Hepatocyte (in vitro differentiated cells): ENCODE results near the gene PLXDC1. TPM values are rescaled to one million over a fixed set of nuclear protein-coding genes. Genes with fewer than 3 reads are reported as not detected.

Experiments used
- DNase-seq: peaks from one replicate; pipeline ENCODE4 v3.0.0-alpha.2; 2016; ENCODE audit warnings: low spot score
- H2AFZ ChIP-seq: fragments of 200-600 bp; sonication (generic); 2 replicates; pipeline ENCODE4 v1.6.0; 2016; ENCODE audit warnings: antibody characterized with exemption, mild to moderate bottlenecking
- H3K27ac ChIP-seq: fragments of 200-600 bp; sonication (generic); 2 replicates; pipeline ENCODE4 v1.5.1; 2016; ENCODE audit warnings: mild to moderate bottlenecking
- H3K27me3 ChIP-seq: fragments of 200-600 bp; sonication (generic); 2 replicates; pipeline ENCODE4 v1.6.1; 2016
- H3K36me3 ChIP-seq: fragments of 200-600 bp; sonication (generic); replicated peaks from 2 replicates; pipeline ENCODE4 v1.5.1; 2016; ENCODE audit warnings: low read depth; ENCODE audit not compliant: insufficient read depth
- H3K4me1 ChIP-seq: fragments of 200-600 bp; sonication (generic); 2 replicates; pipeline ENCODE4 v1.5.1; 2016; ENCODE audit warnings: mild to moderate bottlenecking, moderate library complexity; ENCODE audit not compliant: insufficient read depth
- H3K4me2 ChIP-seq: fragments of 200-600 bp; sonication (generic); 2 replicates; pipeline ENCODE4 v1.6.0; 2016
- H3K4me3 ChIP-seq: fragments of 200-600 bp; sonication (generic); 2 replicates; pipeline ENCODE4 v1.5.1; 2016; ENCODE audit warnings: mild to moderate bottlenecking
- H3K79me2 ChIP-seq: fragments of 200-600 bp; sonication (generic); 2 replicates; pipeline ENCODE4 v1.6.0; 2017; ENCODE audit warnings: mild to moderate bottlenecking
- H3K9me2 ChIP-seq: fragments of 200-600 bp; sonication (generic); replicated peaks from 2 replicates; pipeline ENCODE4 v1.6.0; 2017; ENCODE audit warnings: mild to moderate bottlenecking; ENCODE audit not compliant: insufficient read depth
- H3K9me3 ChIP-seq: fragments of 200-600 bp; sonication (generic); 2 replicates; pipeline ENCODE4 v1.5.1; 2016; ENCODE audit warnings: low read depth, mild to moderate bottlenecking
- H4K20me1 ChIP-seq: fragments of 200-600 bp; sonication (generic); 2 replicates; pipeline ENCODE4 v1.6.0; 2016; ENCODE audit warnings: mild to moderate bottlenecking; ENCODE audit not compliant: insufficient read depth, poor library complexity, severe bottlenecking
- EZH2 ChIP-seq: fragments of 200-600 bp; sonication (generic); IDR thresholded peaks from 2 replicates; pipeline ENCODE4 v1.6.1; 2016; ENCODE audit warnings: antibody characterized with exemption, mild to moderate bottlenecking, borderline replicate concordance
- EZH2phosphoT487 ChIP-seq: fragments of 200-600 bp; sonication (generic); IDR thresholded peaks from one replicate; pipeline ENCODE4 v1.6.1; 2018; ENCODE audit warnings: antibody characterized with exemption, mild to moderate bottlenecking, low read depth, moderate library complexity; ENCODE audit not compliant: unreplicated experiment, severe bottlenecking
- WGBS: methylation state at CpG from one replicate; pipeline ENCODE4 v1.1.6; 2016; ENCODE audit warnings: low lambda C conversion rate; ENCODE audit errors: missing lambda C conversion rate; 5-methylcytosine and 5-hydroxymethylcytosine counted together
- polyA plus RNA-seq: library from polyadenylated mRNA; unstranded; fragments of >200 nt; fragmentation: Nextera tagmentation; extraction: Ambion mirVana; gene quantifications from 2 replicates; pipeline ENCODE4 v1.2.1, GENCODE V29; 2016
- total RNA-seq: library from RNA; depleted of rRNA; stranded (reverse); fragments of >200 nt; gene quantifications from 2 replicates; pipeline ENCODE4 v1.2.3, GENCODE V29; 2014
- TF ChIP-seq, protein P1 (sequence below): fragments of 200-600 bp; sonication (generic); IDR thresholded peaks from 2 replicates; pipeline ENCODE4 v1.5.1; 2016; ENCODE audit warnings: antibody characterized with exemption, mild to moderate bottlenecking; ENCODE audit not compliant: poor library complexity

The PLXDC1 gene
- total and polyA plus RNA-seq, 2 experiments from 2014 or later: 3.9 to 4.1 TPM

DNA sequence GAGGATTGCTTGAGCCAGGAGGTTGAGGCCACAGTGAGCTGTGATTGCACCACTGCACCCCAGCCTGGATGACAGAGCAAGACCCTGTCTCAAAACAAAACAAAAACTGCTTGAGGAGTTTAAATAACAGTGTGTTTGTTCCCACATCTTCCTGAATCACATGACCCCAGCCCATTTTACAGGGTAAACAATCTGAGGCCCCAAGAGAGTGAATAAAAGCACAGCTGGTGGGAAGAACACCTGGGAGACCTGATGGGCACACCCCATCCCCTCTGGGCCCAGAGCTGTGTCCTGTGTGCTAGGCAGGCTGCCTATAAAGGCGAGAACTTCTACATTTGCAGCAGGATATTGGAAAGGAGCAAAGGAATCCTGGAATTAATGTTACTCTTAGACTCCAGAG lies 69.6 kb downstream of the PLXDC1 start:
- DNase-seq: no peak
- no peak overlapping the region for H3K4me2 ChIP-seq
- no peak overlapping the region for H3K4me3 ChIP-seq
- H3K27me3 ChIP-seq: peaks cover 3% of the 10 kb centered on the region
- WGBS: 93% methylated on average over 1 of the region's 1 CpG
- H3K9me2 ChIP-seq: no peaks in the 10 kb centered on the region
- H3K27ac ChIP-seq: no peak overlapping the region
- H3K9me3 ChIP-seq: no peaks in the 10 kb centered on the region
- H4K20me1 ChIP-seq: no peaks in the 10 kb centered on the region
- H3K4me1 ChIP-seq: no peaks in the 10 kb centered on the region
- H2AFZ ChIP-seq: no peak overlapping the region
- TF ChIP-seq, protein P1, sequence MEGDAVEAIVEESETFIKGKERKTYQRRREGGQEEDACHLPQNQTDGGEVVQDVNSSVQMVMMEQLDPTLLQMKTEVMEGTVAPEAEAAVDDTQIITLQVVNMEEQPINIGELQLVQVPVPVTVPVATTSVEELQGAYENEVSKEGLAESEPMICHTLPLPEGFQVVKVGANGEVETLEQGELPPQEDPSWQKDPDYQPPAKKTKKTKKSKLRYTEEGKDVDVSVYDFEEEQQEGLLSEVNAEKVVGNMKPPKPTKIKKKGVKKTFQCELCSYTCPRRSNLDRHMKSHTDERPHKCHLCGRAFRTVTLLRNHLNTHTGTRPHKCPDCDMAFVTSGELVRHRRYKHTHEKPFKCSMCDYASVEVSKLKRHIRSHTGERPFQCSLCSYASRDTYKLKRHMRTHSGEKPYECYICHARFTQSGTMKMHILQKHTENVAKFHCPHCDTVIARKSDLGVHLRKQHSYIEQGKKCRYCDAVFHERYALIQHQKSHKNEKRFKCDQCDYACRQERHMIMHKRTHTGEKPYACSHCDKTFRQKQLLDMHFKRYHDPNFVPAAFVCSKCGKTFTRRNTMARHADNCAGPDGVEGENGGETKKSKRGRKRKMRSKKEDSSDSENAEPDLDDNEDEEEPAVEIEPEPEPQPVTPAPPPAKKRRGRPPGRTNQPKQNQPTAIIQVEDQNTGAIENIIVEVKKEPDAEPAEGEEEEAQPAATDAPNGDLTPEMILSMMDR: no peak
- TF ChIP-seq EZH2 (no peak), EZH2phosphoT487 (no peak)
- no peaks in the 10 kb centered on the region for H3K36me3 ChIP-seq
- H3K79me2 ChIP-seq: no peaks in the 10 kb centered on the region

DNA sequence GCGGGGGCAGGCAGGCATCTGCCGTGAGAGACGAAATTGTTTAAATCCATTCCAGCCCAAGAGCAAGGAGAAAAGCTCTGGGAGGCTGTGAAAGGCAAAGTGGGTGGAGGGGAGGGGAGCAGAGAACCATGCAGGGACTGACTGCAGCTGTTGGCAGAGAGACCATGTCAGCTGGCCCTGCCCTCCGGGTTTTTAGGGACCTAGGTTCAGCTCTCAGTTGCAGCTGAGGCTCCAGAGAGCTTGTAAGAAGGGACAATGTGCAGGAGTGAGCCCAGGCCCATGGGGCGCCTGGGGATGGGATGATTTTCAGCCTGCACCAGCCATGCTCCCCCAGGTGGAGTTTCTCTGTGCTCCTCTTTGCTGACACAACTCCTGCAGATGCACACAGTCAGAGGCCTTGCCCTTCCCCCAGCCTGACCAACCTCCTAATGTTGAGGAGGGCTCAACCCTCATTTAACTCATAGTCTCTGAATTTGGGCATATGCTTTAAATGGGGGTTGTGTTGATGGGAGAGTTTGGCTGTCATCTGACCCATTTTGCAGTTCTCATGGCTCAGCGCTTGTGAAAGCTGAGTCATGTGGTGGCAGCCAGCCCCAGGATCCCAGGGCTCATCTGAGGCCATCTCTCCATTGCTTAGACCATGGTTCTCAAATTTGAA lies 70.9 kb downstream of the PLXDC1 start:
- no peaks in the 10 kb centered on the region for H3K9me3 ChIP-seq
- TF ChIP-seq, protein P1: no peak
- TF ChIP-seq EZH2phosphoT487 (no peak), EZH2 (no peak)
- DNase-seq: no peak
- no peak overlapping the region for H3K4me3 ChIP-seq
- H3K4me2 ChIP-seq: no peak overlapping the region
- no peaks in the 10 kb centered on the region for H3K36me3 ChIP-seq
- no peak overlapping the region for H2AFZ ChIP-seq
- no peaks in the 10 kb centered on the region for H3K79me2 ChIP-seq
- no peaks in the 10 kb centered on the region for H4K20me1 ChIP-seq
- no peaks in the 10 kb centered on the region for H3K4me1 ChIP-seq
- H3K9me2 ChIP-seq: no peaks in the 10 kb centered on the region
- peaks cover 3% of the 10 kb centered on the region for H3K27me3 ChIP-seq
- 57% methylated on average over 6 of the region's 6 CpGs for WGBS
- H3K27ac ChIP-seq: no peak overlapping the region

DNA sequence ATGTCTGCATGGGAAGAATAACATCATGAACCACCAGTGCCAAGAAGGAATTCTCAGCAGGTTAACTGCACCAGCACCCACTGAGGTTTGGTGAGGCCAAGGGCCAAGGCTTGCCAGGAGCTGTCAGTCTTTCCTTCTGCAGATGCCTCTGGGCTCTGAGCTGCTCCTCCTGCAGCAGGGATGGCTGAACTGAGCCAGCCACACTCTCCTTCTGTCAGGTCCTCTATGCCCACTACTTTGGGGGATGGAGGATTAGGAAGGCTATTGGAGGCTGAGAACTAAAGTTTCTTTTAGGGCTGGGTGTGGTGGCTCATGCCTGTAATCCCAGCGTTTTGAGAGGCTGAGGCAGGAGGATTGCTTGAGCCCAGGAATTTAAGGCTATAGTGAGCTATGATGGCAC lies 71.6 kb downstream of the PLXDC1 start:
- TF ChIP-seq, protein P1: no peak
- TF ChIP-seq EZH2: no peak
- no peak for TF ChIP-seq EZH2phosphoT487
- no peak overlapping the region for H2AFZ ChIP-seq
- no peaks in the 10 kb centered on the region for H3K4me1 ChIP-seq
- H3K36me3 ChIP-seq: no peaks in the 10 kb centered on the region
- no peak for DNase-seq
- WGBS: 67% methylated on average over 1 of the region's 1 CpG
- no peaks in the 10 kb centered on the region for H3K9me3 ChIP-seq
- no peaks in the 10 kb centered on the region for H3K9me2 ChIP-seq
- no peaks in the 10 kb centered on the region for H4K20me1 ChIP-seq
- no peaks in the 10 kb centered on the region for H3K79me2 ChIP-seq
- no peak overlapping the region for H3K4me3 ChIP-seq
- peaks cover 3% of the 10 kb centered on the region for H3K27me3 ChIP-seq
- H3K27ac ChIP-seq: no peak overlapping the region
- no peak overlapping the region for H3K4me2 ChIP-seq
